Measurements from ENCODE around the gene CAMK2D.

CAMK2D gene

GRCh38 chr4:113540859-113541258 is 220.7 kb downstream of the CAMK2D start:
- Mint-ChIP-seq H3K27me3 (no peaks in the 10 kb centered on the region), H3K4me3 (peak overlapping the region; percentile 1), H3K36me3 (ENCODE audit: low read depth) (peaks cover 42% of the 10 kb centered on the region), H3K27ac (peak overlapping the region; percentile 78), H3K9me3 (no peaks in the 10 kb centered on the region), H3K4me1 (peaks cover 37% of the 10 kb centered on the region)
- ATAC-seq = peak; percentile 72
- peak; percentile 51 for DNase-seq

GRCh38 chr4:113539408-113539807 is 222.1 kb downstream of the CAMK2D start:
- Mint-ChIP-seq H3K4me1 (peaks cover 37% of the 10 kb centered on the region), H3K27ac (peak overlapping the region; percentile 78), H3K9me3 (no peaks in the 10 kb centered on the region), H3K36me3 (ENCODE audit: low read depth) (peaks cover 45% of the 10 kb centered on the region), H3K4me3 (peak overlapping the region; percentile 10), H3K27me3 (no peaks in the 10 kb centered on the region)
- DNase-seq (no peak), ATAC-seq (peak; percentile 91)

- Mint-ChIP-seq H3K27ac (no peak overlapping the region), H3K27me3 (no peaks in the 10 kb centered on the region), H3K36me3 (ENCODE audit: low read depth) (peaks cover 47% of the 10 kb centered on the region)
These were observed 223.9 kb downstream of the CAMK2D start for GRCh38 chr4:113537628-113538027.

GRCh38 chr4:113537203-113537602 is 224.3 kb downstream of the CAMK2D start:
- H3K36me3 Mint-ChIP-seq (ENCODE audit: low read depth) = peaks cover 49% of the 10 kb centered on the region
- no peak overlapping the region for H3K4me3 Mint-ChIP-seq
- no peaks in the 10 kb centered on the region for H3K27me3 Mint-ChIP-seq
- no peak overlapping the region for H3K27ac Mint-ChIP-seq
- ATAC-seq = no peak
- H3K9me3 Mint-ChIP-seq = no peaks in the 10 kb centered on the region
- no peak for DNase-seq
- peaks cover 34% of the 10 kb centered on the region for H3K4me1 Mint-ChIP-seq

More at GRCh38 chr4:113537628-113538027, 223.9 kb downstream of the CAMK2D start:
- ATAC-seq = no peak
- Mint-ChIP-seq H3K4me1 (peaks cover 35% of the 10 kb centered on the region), H3K4me3 (no peak overlapping the region), H3K9me3 (no peaks in the 10 kb centered on the region)
- DNase-seq = no peak

GRCh38 chr4:113534711-113535110 is 226.8 kb downstream of the CAMK2D start:
- Mint-ChIP-seq H3K27me3 (no peaks in the 10 kb centered on the region), H3K4me3 (no peak overlapping the region), H3K36me3 (ENCODE audit: low read depth) (peaks cover 50% of the 10 kb centered on the region), H3K27ac (no peak overlapping the region), H3K4me1 (peaks cover 13% of the 10 kb centered on the region), H3K9me3 (no peaks in the 10 kb centered on the region)
- DNase-seq (no peak), ATAC-seq (no peak)

- Mint-ChIP-seq H3K9me3 (no peaks in the 10 kb centered on the region), H3K27ac (no peak overlapping the region), H3K4me3 (no peak overlapping the region), H3K4me1 (no peaks in the 10 kb centered on the region), H3K27me3 (no peaks in the 10 kb centered on the region), H3K36me3 (ENCODE audit: low read depth) (peaks cover 48% of the 10 kb centered on the region)
- ATAC-seq (no peak), DNase-seq (no peak)
These were observed 230.0 kb downstream of the CAMK2D start for GRCh38 chr4:113531572-113531971.

GRCh38 chr4:113528395-113528794 is 233.1 kb downstream of the CAMK2D start:
- Mint-ChIP-seq H3K36me3 (ENCODE audit: low read depth) (peaks cover 53% of the 10 kb centered on the region), H3K27me3 (no peaks in the 10 kb centered on the region), H3K4me3 (no peak overlapping the region), H3K9me3 (no peaks in the 10 kb centered on the region), H3K4me1 (peaks cover 13% of the 10 kb centered on the region), H3K27ac (no peak overlapping the region)
- DNase-seq (no peak), ATAC-seq (no peak)

GRCh38 chr4:113525521-113525920 is 236.0 kb downstream of the CAMK2D start:
- DNase-seq = no peak
- H3K4me3 Mint-ChIP-seq = no peak overlapping the region
- peaks cover 56% of the 10 kb centered on the region for H3K36me3 Mint-ChIP-seq (ENCODE audit: low read depth)
- peaks cover 16% of the 10 kb centered on the region for H3K4me1 Mint-ChIP-seq
- no peaks in the 10 kb centered on the region for H3K27me3 Mint-ChIP-seq
- H3K27ac Mint-ChIP-seq = no peak overlapping the region
- no peaks in the 10 kb centered on the region for H3K9me3 Mint-ChIP-seq
- no peak for ATAC-seq

- Mint-ChIP-seq H3K4me1 (peaks cover 16% of the 10 kb centered on the region), H3K27ac (peak overlapping the region; percentile 4), H3K9me3 (no peaks in the 10 kb centered on the region)
These were observed 236.9 kb downstream of the CAMK2D start for GRCh38 chr4:113524505-113525186.

GRCh38 chr4:113524096-113524495 is 237.4 kb downstream of the CAMK2D start:
- no peak for ATAC-seq
- H3K9me3 Mint-ChIP-seq = no peaks in the 10 kb centered on the region
- H3K36me3 Mint-ChIP-seq (ENCODE audit: low read depth) = peaks cover 54% of the 10 kb centered on the region
- peak overlapping the region; percentile 45 for H3K4me3 Mint-ChIP-seq
- no peak for DNase-seq
- H3K27me3 Mint-ChIP-seq = no peaks in the 10 kb centered on the region
- H3K27ac Mint-ChIP-seq = peak overlapping the region; percentile 4
- peaks cover 16% of the 10 kb centered on the region for H3K4me1 Mint-ChIP-seq

More at GRCh38 chr4:113524505-113525186, 236.9 kb downstream of the CAMK2D start:
- Mint-ChIP-seq H3K4me3 (no peak overlapping the region), H3K36me3 (ENCODE audit: low read depth) (peaks cover 54% of the 10 kb centered on the region), H3K27me3 (no peaks in the 10 kb centered on the region)
- no peak for DNase-seq
- no peak for ATAC-seq

GRCh38 chr4:113522433-113522832 is 239.1 kb downstream of the CAMK2D start:
- H3K27me3 Mint-ChIP-seq = no peaks in the 10 kb centered on the region
- H3K27ac Mint-ChIP-seq = no peak overlapping the region
- H3K9me3 Mint-ChIP-seq = no peaks in the 10 kb centered on the region
- H3K4me1 Mint-ChIP-seq = peaks cover 16% of the 10 kb centered on the region
- no peak for ATAC-seq
- peaks cover 61% of the 10 kb centered on the region for H3K36me3 Mint-ChIP-seq (ENCODE audit: low read depth)
- H3K4me3 Mint-ChIP-seq = no peak overlapping the region
- DNase-seq = no peak

- Mint-ChIP-seq H3K4me1 (no peaks in the 10 kb centered on the region), H3K27me3 (no peaks in the 10 kb centered on the region), H3K9me3 (no peaks in the 10 kb centered on the region), H3K4me3 (no peak overlapping the region), H3K36me3 (ENCODE audit: low read depth) (peaks cover 50% of the 10 kb centered on the region), H3K27ac (no peak overlapping the region)
- ATAC-seq (no peak), DNase-seq (no peak)
These were observed 248.2 kb downstream of the CAMK2D start for GRCh38 chr4:113513382-113513781.

GRCh38 chr4:113512880-113513279 is 248.7 kb downstream of the CAMK2D start:
- H3K27ac Mint-ChIP-seq = no peak overlapping the region
- H3K36me3 Mint-ChIP-seq (ENCODE audit: low read depth) = peaks cover 51% of the 10 kb centered on the region

GRCh38 chr4:113511944-113512343 is 249.6 kb downstream of the CAMK2D start:
- Mint-ChIP-seq H3K4me1 (no peaks in the 10 kb centered on the region), H3K36me3 (ENCODE audit: low read depth) (peaks cover 52% of the 10 kb centered on the region), H3K9me3 (no peaks in the 10 kb centered on the region), H3K27ac (no peak overlapping the region), H3K27me3 (no peaks in the 10 kb centered on the region), H3K4me3 (no peak overlapping the region)
- ATAC-seq = no peak
- DNase-seq = no peak

More at GRCh38 chr4:113512880-113513279, 248.7 kb downstream of the CAMK2D start:
- DNase-seq (no peak), ATAC-seq (no peak)
- Mint-ChIP-seq H3K9me3 (no peaks in the 10 kb centered on the region), H3K27me3 (no peaks in the 10 kb centered on the region), H3K4me1 (no peaks in the 10 kb centered on the region), H3K4me3 (no peak overlapping the region)

GRCh38 chr4:113509851-113510250 is 251.7 kb downstream of the CAMK2D start:
- no peak for ATAC-seq
- Mint-ChIP-seq H3K4me3 (no peak overlapping the region), H3K27me3 (no peaks in the 10 kb centered on the region), H3K36me3 (ENCODE audit: low read depth) (peaks cover 57% of the 10 kb centered on the region), H3K27ac (no peak overlapping the region), H3K4me1 (no peaks in the 10 kb centered on the region), H3K9me3 (no peaks in the 10 kb centered on the region)
- DNase-seq = no peak
